ENCODE measurements around the gene SINHCAF. TPM values are rescaled to one million over a fixed set of nuclear protein-coding genes. Genes with fewer than 3 reads are reported as not detected.

Gene SINHCAF
- total RNA-seq, 1 donor: 14.9 TPM

GRCh38 chr12:31231611-31232360, 94.2 kb downstream of the SINHCAF start:
- DNase-seq (ENCODE audit: low read depth): no peak
- H3K4me3 ChIP-seq (ENCODE audit: low read depth, low read length): no peak overlapping the region
- TF ChIP-seq CTCF (IDR thresholded peaks at IDR 0.05; ENCODE audit: insufficient read depth, low read length): no peak

Small RNA genes lying within 50 kb of the gene (small RNA-seq; reads per million reads assigned to genes)
- gene AC024940.4 (not detected), gene AC024940.5 (not detected), gene MREGP1 (not detected), gene RF00026 (not detected)
